ENCODE results near the gene MAP3K1. TPM values are rescaled to one million over a fixed set of nuclear protein-coding genes. Genes with fewer than 3 reads are reported as not detected.
A peak's percentile ranks its signal among the peaks of the same experiment; 100 is the strongest.

MAP3K1 gene
- total RNA-seq, 1 experiment from 2014 or later: 8.5 TPM

GRCh38 chr5:56813302-56813701 lies 2.0 kb upstream of the MAP3K1 start:
- CTCF ChIA-PET: no interaction called here
- no peak for ATAC-seq
- RAD21 ChIA-PET (ENCODE audit: low non-redundant PET in 1 of 2, low total read pairs in 2 of 2, uncharacterized antibody in 2 of 2, unreplicated experiment in 2 of 2): no interaction called here
- no peak for DNase-seq (ENCODE audit: low read depth, low spot score)
- Histone ChIP-seq H3K27me3 (ENCODE audit: insufficient read depth, low read length) (no peaks in the 10 kb centered on the region), H3K9me3 (ENCODE audit: control insufficient read depth in 1 of 2, insufficient read depth in 1 of 2, low read depth in 1 of 2, low read length in 2 of 2) (no peaks in the 10 kb centered on the region), H3K4me2 (ENCODE audit: low read length) (peak overlapping the region; percentile 97), H3K9me2 (ENCODE audit: insufficient read depth) (no peaks in the 10 kb centered on the region), H2AFZ (ENCODE audit: low read depth, low read length, poor library complexity, severe bottlenecking) (peak overlapping the region; percentile 95), H4K20me1 (ENCODE audit: insufficient read depth) (no peaks in the 10 kb centered on the region), H3K36me3 (ENCODE audit: control insufficient read depth in 1 of 2, insufficient read depth in 2 of 2, low read length in 2 of 2) (no peaks in the 10 kb centered on the region), H3K9ac (ENCODE audit: low read length) (no peak overlapping the region), H3K27ac (ENCODE audit: low read depth, low read length) (no peak overlapping the region), H3K4me3 (replicated peaks in 1 of 2; ENCODE audit: low read depth in 1 of 2, low read length in 2 of 2) (no peak overlapping the region), H3K4me1 (ENCODE audit: control insufficient read depth in 1 of 2, insufficient read depth in 2 of 2, low read length in 2 of 2) (peaks cover 10 to 24% of the 10 kb centered on the region in 2 experiments; a peak in 3 of 4 replicates), H3K79me2 (ENCODE audit: insufficient read depth, low read length) (peaks cover 21% of the 10 kb centered on the region)
- BruUV-seq (replicated peaks): no TSS peak
- intact Hi-C loops (cut with micrococcal nuclease): no loop called here
- POLR2A ChIA-PET: no interaction called here
- no peak for TF ChIP-seq RAD21 (IDR thresholded peaks at IDR 0.05; ENCODE audit: low read depth)
- TF ChIP-seq ATF3 (IDR thresholded peaks at IDR 0.05): no peak
- TF ChIP-seq POLR2A (IDR thresholded peaks at IDR 0.05; ENCODE audit: borderline replicate concordance, extremely low read depth, insufficient read depth, insufficient read length): no peak
- TF ChIP-seq SP1 (IDR thresholded peaks at IDR 0.05; ENCODE audit: low read depth): no peak
- no peak for TF ChIP-seq ZNF274 (IDR thresholded peaks at IDR 0.05; ENCODE audit: low read depth, low read length)
- no peak for TF ChIP-seq REST (IDR thresholded peaks at IDR 0.05; ENCODE audit: low read depth)
- TF ChIP-seq EZH2 (IDR thresholded peaks at IDR 0.05): no peak
- TF ChIP-seq ZBTB33 (IDR thresholded peaks at IDR 0.05; ENCODE audit: extremely low read depth, insufficient replicate concordance, low read length): no peak
- TF ChIP-seq EGR1 (IDR thresholded peaks at IDR 0.05; ENCODE audit: low read depth): no peak
- no peak for TF ChIP-seq SIN3A (IDR thresholded peaks at IDR 0.05; ENCODE audit: low read depth)
- TF ChIP-seq EZH2phosphoT487 (IDR thresholded peaks at IDR 0.05; ENCODE audit: borderline replicate concordance): no peak
- TF ChIP-seq CTCF (IDR thresholded peaks at IDR 0.05 in 2 of 3, conservative IDR thresholded peaks at IDR 0.05 in 1 of 3; ENCODE audit: borderline replicate concordance in 1 of 3, insufficient read depth in 1 of 3, low read depth in 2 of 3, low read length in 2 of 3): no peak
- no peak for TF ChIP-seq POLR2AphosphoS5 (IDR thresholded peaks at IDR 0.05; ENCODE audit: low read depth, low read length)
- TF ChIP-seq ZFX (IDR thresholded peaks at IDR 0.05): no peak
- TF ChIP-seq ELF1 (IDR thresholded peaks at IDR 0.05; ENCODE audit: borderline replicate concordance, low read depth): no peak
- TF ChIP-seq CEBPB (IDR thresholded peaks at IDR 0.05; ENCODE audit: low read depth): no peak
- TF ChIP-seq SRF (IDR thresholded peaks at IDR 0.05; ENCODE audit: low read depth): no peak
- TF ChIP-seq TCF7L2 (IDR thresholded peaks at IDR 0.05; ENCODE audit: borderline replicate concordance, extremely low read depth, insufficient read depth, insufficient read length): no peak
- TF ChIP-seq MAX (IDR thresholded peaks at IDR 0.05): no peak
